Right lobe of liver (tissue), 4 donors: ENCODE data around the gene CTNND2.

Source experiments
- POLR2A ChIP-seq: fragments of 450-650 bp; IDR thresholded peaks from one replicate; pipeline ENCODE4 v1.6.1; 2017; ENCODE audit warnings: antibody characterized with exemption, mild to moderate bottlenecking
- TF ChIP-seq, protein P1 (sequence below), 4 donors: fragments of 200-600 bp in 3 of 4; fragments of 450-650 bp in 1 of 4; IDR thresholded peaks; one replicate each; pipeline versions ENCODE4 v1.5.1 to v1.8.0; 2016 to 2022; ENCODE audit warnings: antibody characterized with exemption in 4 of 4, mild to moderate bottlenecking in 2 of 4
- donor health status: DM: no; HTN: no; CAD: no.
- donor health status: DM: no; HTN: no; CAD: no.
- donor health status: DM: no; HTN: yes; CAD: no.

DNA sequence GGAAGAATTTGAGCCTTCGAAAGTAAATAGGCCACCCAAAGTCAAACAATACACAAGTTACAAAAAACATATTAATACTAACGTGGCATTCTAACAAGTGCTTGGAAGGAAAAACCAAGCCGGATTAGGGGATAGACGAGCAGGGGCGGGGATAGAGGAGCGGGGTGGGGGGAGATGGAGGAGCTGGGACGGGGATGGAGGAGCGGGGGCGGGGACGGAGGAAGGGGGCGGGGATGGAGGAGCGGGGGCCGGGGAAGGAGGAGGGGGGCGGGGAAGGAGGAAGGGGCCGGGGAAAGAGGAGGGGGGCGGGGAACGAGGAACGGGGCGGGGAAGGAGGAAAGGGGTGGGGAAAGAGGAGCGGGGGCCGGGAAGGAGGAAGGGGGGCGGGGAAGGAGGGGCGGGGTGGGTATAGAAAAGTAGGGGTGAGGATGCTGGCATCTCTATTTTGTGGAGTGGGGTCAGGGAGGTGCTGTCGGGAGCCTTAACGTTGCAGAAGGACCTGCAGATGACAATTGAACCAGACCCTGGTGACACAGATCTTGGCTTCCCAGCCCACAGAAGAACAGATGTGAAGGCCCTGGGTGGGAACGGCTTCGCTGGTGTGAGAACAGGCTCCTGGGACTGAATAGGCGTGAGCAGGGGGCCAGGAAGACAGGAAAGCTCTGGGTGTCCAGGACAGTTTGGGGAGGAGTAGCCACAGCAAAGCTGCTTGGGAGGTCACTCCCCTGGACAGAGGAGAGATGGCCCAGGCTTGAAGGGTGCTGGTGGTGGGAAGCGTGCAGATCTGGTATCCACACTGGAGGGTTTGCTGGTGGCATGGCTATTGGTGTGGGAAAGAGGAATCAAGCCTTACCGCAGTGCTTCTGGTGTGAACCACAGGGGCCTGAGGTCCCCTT lies 909.9 kb downstream of the CTNND2 start:
- TF ChIP-seq, protein P1, sequence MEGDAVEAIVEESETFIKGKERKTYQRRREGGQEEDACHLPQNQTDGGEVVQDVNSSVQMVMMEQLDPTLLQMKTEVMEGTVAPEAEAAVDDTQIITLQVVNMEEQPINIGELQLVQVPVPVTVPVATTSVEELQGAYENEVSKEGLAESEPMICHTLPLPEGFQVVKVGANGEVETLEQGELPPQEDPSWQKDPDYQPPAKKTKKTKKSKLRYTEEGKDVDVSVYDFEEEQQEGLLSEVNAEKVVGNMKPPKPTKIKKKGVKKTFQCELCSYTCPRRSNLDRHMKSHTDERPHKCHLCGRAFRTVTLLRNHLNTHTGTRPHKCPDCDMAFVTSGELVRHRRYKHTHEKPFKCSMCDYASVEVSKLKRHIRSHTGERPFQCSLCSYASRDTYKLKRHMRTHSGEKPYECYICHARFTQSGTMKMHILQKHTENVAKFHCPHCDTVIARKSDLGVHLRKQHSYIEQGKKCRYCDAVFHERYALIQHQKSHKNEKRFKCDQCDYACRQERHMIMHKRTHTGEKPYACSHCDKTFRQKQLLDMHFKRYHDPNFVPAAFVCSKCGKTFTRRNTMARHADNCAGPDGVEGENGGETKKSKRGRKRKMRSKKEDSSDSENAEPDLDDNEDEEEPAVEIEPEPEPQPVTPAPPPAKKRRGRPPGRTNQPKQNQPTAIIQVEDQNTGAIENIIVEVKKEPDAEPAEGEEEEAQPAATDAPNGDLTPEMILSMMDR (IDR thresholded peaks at IDR 0.05): no peak
- TF ChIP-seq POLR2A: no peak
